Kidney capillary endothelial cell (primary cell): Measurements from ENCODE around the gene IGFBP7.

ENCODE experiments used
- DNase-seq: peaks from one replicate; pipeline ENCODE4 v3.0.0-alpha.2; 2018; ENCODE audit warnings: low spot score

The IGFBP7 gene

GRCh38 chr4:57040510-57040909 is 69.7 kb downstream of the IGFBP7 start:
- DNase-seq: no peak

GRCh38 chr4:57039345-57039744 is 70.8 kb downstream of the IGFBP7 start:
- no peak for DNase-seq

- DNase-seq: no peak
These were observed 72.1 kb downstream of the IGFBP7 start for GRCh38 chr4:57037982-57038604.

- DNase-seq: no peak
These were observed 75.7 kb downstream of the IGFBP7 start for GRCh38 chr4:57034520-57034919.

GRCh38 chr4:57023104-57023503 is 87.1 kb downstream of the IGFBP7 start:
- DNase-seq: no peak

- DNase-seq: peak; percentile 89
These were observed 89.6 kb downstream of the IGFBP7 start for GRCh38 chr4:57020467-57021101.

GRCh38 chr4:57018980-57019379 is 91.2 kb downstream of the IGFBP7 start:
- no peak for DNase-seq

- DNase-seq: no peak
These were observed 96.6 kb downstream of the IGFBP7 start for GRCh38 chr4:57013543-57014120.

GRCh38 chr4:56999751-57000150 is 110.4 kb downstream of the IGFBP7 start:
- DNase-seq: no peak

- DNase-seq: no peak
These were observed 114.7 kb downstream of the IGFBP7 start for GRCh38 chr4:56995525-56995924.

- DNase-seq: no peak
These were observed 119.9 kb downstream of the IGFBP7 start for GRCh38 chr4:56990109-56990905.

- DNase-seq: no peak
These were observed 123.2 kb downstream of the IGFBP7 start for GRCh38 chr4:56986952-56987351.

- no peak for DNase-seq
These were observed 124.0 kb downstream of the IGFBP7 start for GRCh38 chr4:56986192-56986591.

- DNase-seq: peak; percentile 59
These were observed 128.4 kb downstream of the IGFBP7 start for GRCh38 chr4:56981795-56982201.
